ENCODE measurements around the gene OTOR.
A peak's percentile ranks its signal among the peaks of the same experiment; 100 is the strongest.

OTOR gene

DNA sequence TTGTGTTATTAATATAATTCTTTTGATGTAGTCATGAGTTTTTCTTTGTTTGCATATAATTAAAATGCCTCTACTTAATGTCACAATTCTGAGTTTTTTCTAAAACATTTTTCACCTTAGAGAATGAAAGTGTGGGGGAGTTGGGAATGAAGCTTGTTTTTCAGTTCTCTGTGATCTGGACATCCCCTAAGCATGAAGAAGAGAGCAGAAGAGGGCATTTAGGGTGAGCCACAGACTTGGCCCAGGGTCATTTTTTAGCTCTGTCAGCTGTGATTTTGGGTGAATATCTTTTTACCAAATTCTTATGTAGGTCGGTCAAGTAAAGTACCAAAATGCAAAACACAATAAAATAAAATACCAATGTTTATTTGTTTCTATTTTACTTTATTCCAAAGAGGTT lies 3.9 kb downstream of the OTOR start:
- no peak for DNase-seq

DNA sequence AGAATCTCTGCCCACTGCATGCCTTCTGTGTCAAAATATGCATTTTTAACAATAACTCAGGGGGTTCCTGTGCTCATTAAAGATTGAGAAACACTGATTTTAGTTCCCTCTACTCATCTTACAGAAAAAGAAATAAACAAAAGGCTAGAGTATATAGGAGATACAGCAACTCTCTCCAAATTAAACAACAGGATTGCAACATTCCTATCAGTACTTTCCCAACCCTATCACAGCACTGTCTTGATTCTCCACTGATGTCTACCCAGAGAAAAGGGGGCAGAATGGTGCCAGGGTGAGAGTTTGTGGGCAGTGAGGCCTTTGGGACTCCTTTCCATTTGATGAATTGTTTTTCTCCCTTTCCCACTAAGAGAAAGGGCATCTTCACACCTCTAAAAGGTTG lies 4.7 kb downstream of the OTOR start:
- DNase-seq: no peak

DNA sequence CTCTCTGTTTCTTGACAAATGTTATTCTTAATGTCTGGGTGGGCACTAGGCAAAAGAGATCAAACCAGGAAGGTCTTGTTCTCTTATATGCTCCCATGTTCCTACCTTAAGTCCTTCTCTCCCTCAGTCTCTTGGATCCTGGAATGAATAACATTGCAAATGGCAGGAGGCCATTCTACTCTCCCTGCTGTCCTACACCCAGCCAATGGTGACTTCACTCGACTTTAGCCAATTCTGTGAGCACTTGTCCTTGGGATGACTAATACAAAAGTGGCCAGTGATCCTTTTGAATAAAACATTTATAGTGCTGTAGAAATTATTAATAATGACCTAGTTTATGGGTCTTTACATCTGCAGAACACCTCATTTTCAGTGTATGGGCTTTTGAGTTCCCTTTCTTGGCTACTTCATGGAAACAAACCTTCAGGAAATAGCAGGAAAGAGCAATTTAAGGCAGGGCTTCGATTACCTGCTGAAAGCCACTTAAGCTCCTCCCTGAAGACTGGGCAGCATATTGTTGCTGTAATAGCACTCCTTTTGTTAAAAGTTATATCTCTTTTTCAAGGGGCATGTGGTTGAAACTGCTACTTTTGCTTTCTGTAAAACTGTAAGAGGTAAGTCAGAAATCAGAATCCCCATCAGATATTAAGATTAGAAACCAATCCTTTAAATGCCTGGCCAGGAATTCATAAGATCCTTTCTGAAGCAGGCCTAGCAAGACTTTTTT lies 10.5 kb downstream of the OTOR start:
- DNase-seq: no peak

DNA sequence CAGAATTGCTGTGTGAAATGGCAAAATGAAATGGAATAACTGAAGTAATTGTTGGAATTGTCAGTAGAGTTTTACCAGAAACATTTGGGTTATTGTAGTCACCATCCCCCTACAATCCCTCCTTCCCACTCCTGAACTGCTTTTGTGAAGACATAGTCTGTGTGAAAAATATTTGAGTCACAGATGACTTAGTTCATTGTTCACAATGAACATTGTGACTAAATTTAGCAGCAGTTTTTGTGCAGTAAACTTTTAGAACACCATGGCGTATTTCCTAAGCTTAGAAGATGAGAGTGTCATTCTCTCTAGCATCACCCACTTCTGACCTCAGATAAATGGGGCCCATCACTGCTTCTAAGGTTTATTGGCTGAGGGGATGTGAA lies 11.0 kb downstream of the OTOR start:
- no peak for DNase-seq

DNA sequence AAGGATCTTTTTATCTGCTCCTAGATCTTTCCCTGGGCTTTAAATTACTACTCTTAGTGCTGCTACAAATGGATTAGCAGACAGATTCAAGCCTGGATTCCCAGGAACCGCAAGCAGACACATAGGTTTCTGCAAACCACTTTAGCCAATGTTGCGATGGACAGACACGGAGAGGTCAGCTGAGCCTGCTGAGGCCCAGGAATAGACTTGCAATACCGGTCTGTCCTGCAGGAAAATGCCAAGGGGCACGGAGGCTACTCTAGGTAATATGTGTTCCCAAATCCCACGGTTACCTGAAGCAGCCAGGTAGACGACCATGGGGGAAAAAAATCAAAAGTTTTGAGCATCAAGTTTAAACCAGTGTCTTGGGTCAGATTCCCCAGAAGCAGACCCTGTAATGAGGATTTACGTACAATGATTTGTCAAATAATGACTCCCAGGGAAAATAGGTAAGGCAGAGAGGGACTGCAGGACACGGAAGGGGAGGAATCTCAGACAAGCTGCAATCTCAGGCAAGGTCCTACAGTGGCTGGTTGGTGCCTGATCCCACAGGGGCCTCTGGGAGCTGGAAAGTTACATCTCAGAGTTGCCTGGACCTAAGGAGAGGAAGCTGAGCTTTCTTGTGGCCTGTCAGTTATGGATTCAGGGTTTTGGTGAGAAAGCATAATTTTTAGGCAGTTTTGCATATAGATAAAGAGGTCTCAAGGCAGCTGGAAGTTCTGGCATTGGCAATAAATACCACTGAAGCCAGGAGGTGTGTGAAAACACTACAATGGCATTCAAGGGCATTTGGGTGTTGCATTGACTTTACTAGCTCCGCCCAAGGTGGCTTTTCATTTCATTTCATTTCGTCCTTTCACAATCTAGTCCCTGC lies 12.5 kb downstream of the OTOR start:
- DNase-seq: no peak

DNA sequence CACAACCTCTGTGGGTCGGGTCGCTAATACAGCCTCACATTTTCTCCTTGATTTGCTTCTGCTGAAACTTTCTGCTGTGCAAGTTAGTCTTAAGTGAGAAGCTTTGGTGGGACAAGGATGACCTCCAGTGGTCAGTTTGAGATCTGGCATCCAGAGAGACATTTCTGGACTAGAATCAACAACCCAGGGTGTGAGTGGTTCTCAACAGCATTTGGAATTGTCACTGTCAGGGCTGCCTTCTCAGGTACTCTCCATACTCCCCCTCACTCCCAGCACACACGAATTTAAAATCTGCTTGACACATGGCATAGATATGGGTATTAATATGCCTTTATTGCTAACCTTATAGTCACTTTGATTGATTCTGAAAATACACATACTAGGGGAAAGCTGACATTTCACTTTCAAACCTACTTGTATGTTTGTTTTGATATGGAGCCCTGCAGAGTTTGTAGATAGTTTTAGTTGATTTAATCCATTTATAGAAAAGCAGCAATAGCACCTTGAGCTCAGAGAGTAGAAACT lies 13.2 kb downstream of the OTOR start:
- peak; percentile 31 for DNase-seq

DNA sequence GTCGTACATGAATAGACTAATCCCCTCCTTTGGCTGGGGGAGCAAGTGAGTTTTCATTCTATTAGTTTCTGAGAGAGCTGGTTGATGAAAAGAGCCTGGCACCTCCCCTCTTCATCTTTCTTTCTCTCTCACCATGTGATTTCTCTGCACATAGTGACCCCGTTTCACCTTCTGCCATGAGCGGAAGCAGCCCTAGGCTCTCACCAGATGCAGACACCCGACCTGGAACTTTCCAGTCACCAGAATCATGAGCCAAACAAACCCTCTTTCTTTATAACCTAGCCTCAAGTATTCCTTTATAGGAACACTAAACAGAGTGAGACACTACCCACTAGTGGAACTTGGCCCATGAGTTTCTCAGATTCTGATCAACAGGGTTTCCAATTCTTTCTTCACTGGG lies 16.4 kb downstream of the OTOR start:
- no peak for DNase-seq

DNA sequence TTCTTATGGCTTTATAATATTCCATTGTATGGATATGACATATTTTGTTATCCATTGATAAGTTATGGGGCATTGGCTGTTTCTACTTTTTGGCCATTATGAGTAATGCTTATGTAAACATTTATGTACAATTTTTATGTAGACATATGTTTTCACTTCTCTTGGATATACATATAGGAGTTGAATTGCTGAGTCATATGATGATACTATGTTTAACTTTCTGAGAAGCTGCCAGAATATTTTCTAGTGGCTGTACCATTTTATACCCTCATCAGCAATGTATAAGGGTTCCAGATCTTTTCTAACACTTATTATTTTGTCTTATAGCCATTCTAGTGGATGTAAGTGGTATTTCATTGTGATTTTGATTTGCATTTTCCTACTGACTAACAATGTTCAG lies 23.1 kb downstream of the OTOR start:
- no peak for DNase-seq

DNA sequence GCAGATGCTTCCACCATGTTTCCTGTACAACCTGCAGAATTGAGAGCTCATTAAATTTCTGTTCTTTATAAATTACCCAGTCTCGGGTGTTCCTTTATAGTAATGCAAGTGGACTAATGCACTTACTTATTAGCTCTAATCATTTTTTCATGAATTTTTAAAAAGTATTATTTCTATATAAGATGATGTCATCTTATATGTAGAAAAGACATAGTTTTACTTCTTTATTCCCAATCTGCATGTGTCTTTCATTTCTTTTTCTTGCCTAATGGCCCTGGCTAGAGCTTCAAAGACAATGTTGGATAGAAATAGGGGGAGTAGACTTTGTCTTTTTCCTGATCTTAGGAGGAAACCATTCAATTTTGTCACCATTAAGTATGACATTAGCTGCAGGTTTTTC lies 27.8 kb downstream of the OTOR start:
- no peak for DNase-seq

DNA sequence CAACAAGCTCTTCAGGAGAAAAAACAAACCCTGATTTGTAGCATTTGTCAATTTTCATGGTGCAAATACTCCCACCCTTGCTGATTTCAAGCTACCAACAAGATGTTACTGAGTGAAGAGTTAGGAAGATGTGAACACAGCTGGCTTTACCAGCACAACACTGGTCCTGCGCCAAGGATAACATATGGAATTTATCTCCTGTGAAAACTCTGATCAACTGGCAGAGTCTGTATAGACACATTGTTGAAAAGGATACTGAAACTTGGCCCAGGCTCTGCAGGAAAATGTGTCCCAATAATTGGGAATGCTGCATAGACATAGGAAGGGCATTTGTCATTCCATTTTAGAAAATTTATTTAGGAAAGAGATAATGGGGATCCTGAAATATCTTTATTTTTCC lies 29.0 kb downstream of the OTOR start:
- DNase-seq: no peak

DNA sequence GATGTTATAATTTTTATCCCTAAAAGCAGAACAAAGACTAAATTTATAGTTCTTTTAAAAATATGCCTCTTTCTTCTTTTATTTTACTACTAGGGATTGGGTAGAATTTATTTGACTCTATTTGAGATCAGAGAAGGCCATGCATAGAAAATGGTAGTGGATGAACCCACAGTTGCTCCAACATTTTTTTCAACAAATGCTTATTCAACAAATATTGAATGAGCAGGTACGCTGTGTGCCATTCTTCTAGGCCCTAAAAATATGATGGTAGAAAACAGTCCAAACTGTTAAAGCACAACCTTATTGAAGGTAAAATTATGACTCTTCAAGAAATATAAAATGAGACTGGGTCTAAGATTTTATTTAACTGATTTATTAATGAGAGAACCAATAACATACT lies 30.0 kb downstream of the OTOR start:
- DNase-seq: no peak

DNA sequence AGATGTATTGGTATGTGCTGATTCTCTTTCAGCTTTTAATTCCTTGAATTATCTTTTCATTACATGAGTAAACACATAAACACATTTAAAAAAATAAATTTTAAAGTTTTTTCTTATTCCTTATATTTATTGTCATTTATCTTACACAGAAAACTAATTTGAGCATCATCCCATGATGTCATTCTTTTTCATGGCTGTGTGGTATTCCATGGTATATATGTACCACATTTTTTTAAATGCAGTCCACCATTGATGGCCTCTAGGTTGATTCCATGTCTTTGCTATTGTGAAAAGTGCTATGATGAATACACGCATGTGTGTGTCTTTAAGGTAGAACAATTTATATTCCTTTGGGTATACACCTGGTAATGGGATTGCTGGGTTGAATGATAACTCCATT lies 33.3 kb downstream of the OTOR start:
- DNase-seq: no peak

DNA sequence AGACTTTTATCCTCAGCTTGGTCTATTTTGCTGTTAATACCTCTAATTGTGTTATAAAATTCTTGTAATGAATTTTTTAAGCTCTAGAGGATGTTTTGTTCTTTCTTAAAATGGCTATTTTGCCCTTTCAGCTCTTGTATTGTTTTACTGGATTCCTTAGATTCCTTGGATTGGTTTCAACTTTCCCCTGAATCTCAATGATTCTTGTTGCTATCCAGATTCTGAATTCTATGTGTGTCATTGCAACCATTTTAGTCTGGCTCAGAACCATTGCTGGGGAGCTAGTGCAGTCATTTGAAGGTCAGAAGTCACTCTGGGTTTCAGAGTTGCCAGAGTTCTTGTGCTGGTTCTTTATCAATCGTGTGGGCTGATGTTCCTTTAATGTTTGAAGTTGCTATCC lies 37.1 kb downstream of the OTOR start:
- DNase-seq: no peak
